Thyroid gland (tissue), 4 donors: Measurements from ENCODE around the gene LPCAT1.

Experiments used
- POLR2A ChIP-seq, 2 donors: fragments of 450-650 bp; IDR thresholded peaks; one replicate each; pipeline ENCODE4 v1.6.1; 2017; ENCODE audit warnings: antibody characterized with exemption in 2 of 2, mild to moderate bottlenecking in 2 of 2, moderate library complexity in 1 of 2
- TF ChIP-seq, protein P1 (sequence below), 6 experiments: fragments of 200-600 bp in 3 of 6; fragments of 450-650 bp in 3 of 6; sonication (generic) in 3 of 6; IDR thresholded peaks; one replicate each; pipeline ENCODE4 v1.5.1; 2016 to 2019; ENCODE audit warnings: antibody characterized with exemption in 6 of 6, mild to moderate bottlenecking in 2 of 6, inconsistent platforms in 1 of 6, moderate library complexity in 1 of 6

DNA sequence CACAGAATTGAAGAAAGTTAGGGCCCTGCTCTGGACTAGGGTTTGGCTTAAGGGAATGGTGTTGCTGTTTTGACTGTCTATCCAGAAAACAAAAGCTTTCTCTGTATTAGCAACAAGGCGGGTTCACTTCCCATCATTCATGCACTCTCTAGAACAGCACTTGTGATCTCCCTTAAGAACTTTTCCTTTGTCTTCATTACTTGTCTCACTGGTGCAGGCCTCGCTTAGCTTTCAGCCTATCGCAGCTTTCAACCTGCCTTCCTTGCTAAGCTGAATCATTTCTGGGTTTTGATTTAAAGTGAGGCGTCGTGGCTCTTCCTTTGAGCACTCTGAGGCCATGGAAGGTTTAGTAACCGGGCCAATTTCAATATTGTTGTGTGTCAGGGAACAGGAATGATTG, 35.2 kb upstream of the LPCAT1 start:
- TF ChIP-seq, protein P1, sequence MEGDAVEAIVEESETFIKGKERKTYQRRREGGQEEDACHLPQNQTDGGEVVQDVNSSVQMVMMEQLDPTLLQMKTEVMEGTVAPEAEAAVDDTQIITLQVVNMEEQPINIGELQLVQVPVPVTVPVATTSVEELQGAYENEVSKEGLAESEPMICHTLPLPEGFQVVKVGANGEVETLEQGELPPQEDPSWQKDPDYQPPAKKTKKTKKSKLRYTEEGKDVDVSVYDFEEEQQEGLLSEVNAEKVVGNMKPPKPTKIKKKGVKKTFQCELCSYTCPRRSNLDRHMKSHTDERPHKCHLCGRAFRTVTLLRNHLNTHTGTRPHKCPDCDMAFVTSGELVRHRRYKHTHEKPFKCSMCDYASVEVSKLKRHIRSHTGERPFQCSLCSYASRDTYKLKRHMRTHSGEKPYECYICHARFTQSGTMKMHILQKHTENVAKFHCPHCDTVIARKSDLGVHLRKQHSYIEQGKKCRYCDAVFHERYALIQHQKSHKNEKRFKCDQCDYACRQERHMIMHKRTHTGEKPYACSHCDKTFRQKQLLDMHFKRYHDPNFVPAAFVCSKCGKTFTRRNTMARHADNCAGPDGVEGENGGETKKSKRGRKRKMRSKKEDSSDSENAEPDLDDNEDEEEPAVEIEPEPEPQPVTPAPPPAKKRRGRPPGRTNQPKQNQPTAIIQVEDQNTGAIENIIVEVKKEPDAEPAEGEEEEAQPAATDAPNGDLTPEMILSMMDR (IDR thresholded peaks at IDR 0.05), result no peak
- TF ChIP-seq POLR2A (IDR thresholded peaks at IDR 0.05), result no peak
